ENCODE data around the gene TMED4. TPM values are rescaled to one million over a fixed set of nuclear protein-coding genes. Genes with fewer than 3 reads are reported as not detected.

Gene TMED4
- total and polyA plus RNA-seq, 2 of the 13 experiments (the other 11 are each of a cell fraction or from before 2014, with no cell fraction given), result 81.4 to 109 TPM

DNA sequence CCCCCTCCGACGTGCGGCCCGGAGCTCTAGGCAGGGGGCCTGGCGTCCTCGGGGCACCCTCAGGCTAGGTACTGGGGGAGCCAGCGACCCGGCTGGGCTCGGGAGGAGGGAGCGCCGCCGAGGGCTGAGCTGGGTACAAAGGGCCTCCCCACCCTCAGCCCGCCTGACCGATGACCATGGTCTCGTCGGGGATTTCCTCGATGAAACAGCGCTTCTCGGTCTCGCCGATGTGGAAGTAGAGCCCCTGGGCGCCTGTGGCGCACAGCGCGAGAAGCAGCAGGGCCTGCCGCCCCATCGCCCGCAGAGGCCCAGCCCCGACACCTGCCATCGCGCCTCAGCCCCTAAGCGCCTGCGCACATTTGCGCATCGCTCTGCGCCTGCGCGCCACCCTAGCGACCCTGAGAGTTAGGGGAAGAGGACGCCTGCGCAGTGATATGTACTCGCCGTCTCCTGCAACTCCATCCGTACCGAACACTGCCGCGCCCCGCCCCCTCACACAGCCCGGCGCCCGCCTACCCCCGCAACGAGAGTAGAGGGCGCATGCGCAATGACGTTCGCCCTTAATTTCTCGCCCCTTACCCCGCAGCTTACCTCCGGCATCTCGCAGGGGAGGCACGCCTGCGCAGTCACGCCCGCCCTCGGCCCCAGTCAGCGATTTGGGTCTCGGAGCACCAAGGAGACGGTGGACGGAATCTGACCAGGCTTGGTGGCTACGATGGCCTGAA, at the start of gene TMED4 (continued):
- TF ChIP-seq EP300 (IDR thresholded peaks at IDR 0.05; ENCODE audit: low read depth in 2 of 2, low read length in 2 of 2) (no peak), EP300 (CRISPR knock-in tag; IDR thresholded peaks at IDR 0.05; ENCODE audit: borderline replicate concordance) (no peak), EHMT2 (IDR thresholded peaks at IDR 0.05; ENCODE audit: borderline replicate concordance, low read depth, low read length) (no peak), MYNN (CRISPR knock-in tag; IDR thresholded peaks at IDR 0.05; ENCODE audit: low read depth) (0 out of 2 replicates have a peak, but pooled peaks have one; percentile 23), MAFF (IDR thresholded peaks at IDR 0.05; ENCODE audit: low read depth, low read length) (peak; percentile 58), ZNF747 (CRISPR knock-in tag; IDR thresholded peaks at IDR 0.05; ENCODE audit: borderline replicate concordance) (peak; percentile 68; the same call in 1 of the 2 replicates), CBX2 (IDR thresholded peaks at IDR 0.05; ENCODE audit: low read depth, low read length) (no peak), CBX2 (CRISPR knock-in tag; IDR thresholded peaks at IDR 0.05; ENCODE audit: low read depth) (no peak), PITX1 (CRISPR knock-in tag; IDR thresholded peaks at IDR 0.05) (0 out of 2 replicates have a peak, but pooled peaks have one; percentile 20), HDAC1 (CRISPR knock-in tag; IDR thresholded peaks at IDR 0.05) (no peak; the same call in 1 of the 2 replicates), SMARCC2 (IDR thresholded peaks at IDR 0.05) (no peak), BCL6 (CRISPR knock-in tag; IDR thresholded peaks at IDR 0.05) (no peak), NR2F2 (IDR thresholded peaks at IDR 0.05; ENCODE audit: borderline replicate concordance, low read depth) (no peak), ZNF792 (CRISPR knock-in tag; IDR thresholded peaks at IDR 0.05) (0 out of 2 replicates have a peak, but pooled peaks have one; percentile 21)
- TF ChIP-seq, protein P1, sequence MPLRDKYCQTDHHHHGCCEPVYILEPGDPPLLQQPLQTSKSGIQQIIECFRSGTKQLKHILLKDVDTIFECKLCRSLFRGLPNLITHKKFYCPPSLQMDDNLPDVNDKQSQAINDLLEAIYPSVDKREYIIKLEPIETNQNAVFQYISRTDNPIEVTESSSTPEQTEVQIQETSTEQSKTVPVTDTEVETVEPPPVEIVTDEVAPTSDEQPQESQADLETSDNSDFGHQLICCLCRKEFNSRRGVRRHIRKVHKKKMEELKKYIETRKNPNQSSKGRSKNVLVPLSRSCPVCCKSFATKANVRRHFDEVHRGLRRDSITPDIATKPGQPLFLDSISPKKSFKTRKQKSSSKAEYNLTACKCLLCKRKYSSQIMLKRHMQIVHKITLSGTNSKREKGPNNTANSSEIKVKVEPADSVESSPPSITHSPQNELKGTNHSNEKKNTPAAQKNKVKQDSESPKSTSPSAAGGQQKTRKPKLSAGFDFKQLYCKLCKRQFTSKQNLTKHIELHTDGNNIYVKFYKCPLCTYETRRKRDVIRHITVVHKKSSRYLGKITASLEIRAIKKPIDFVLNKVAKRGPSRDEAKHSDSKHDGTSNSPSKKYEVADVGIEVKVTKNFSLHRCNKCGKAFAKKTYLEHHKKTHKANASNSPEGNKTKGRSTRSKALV (CRISPR knock-in tag; IDR thresholded peaks at IDR 0.05), result peak; percentile 51; the same call in 1 of the 2 replicates
- TF ChIP-seq, protein P2, sequence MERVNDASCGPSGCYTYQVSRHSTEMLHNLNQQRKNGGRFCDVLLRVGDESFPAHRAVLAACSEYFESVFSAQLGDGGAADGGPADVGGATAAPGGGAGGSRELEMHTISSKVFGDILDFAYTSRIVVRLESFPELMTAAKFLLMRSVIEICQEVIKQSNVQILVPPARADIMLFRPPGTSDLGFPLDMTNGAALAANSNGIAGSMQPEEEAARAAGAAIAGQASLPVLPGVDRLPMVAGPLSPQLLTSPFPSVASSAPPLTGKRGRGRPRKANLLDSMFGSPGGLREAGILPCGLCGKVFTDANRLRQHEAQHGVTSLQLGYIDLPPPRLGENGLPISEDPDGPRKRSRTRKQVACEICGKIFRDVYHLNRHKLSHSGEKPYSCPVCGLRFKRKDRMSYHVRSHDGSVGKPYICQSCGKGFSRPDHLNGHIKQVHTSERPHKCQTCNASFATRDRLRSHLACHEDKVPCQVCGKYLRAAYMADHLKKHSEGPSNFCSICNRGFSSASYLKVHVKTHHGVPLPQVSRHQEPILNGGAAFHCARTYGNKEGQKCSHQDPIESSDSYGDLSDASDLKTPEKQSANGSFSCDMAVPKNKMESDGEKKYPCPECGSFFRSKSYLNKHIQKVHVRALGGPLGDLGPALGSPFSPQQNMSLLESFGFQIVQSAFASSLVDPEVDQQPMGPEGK (CRISPR knock-in tag; IDR thresholded peaks at IDR 0.05), result peak; percentile 68; the same call in 1 of the 2 replicates
- TF ChIP-seq, protein P3, sequence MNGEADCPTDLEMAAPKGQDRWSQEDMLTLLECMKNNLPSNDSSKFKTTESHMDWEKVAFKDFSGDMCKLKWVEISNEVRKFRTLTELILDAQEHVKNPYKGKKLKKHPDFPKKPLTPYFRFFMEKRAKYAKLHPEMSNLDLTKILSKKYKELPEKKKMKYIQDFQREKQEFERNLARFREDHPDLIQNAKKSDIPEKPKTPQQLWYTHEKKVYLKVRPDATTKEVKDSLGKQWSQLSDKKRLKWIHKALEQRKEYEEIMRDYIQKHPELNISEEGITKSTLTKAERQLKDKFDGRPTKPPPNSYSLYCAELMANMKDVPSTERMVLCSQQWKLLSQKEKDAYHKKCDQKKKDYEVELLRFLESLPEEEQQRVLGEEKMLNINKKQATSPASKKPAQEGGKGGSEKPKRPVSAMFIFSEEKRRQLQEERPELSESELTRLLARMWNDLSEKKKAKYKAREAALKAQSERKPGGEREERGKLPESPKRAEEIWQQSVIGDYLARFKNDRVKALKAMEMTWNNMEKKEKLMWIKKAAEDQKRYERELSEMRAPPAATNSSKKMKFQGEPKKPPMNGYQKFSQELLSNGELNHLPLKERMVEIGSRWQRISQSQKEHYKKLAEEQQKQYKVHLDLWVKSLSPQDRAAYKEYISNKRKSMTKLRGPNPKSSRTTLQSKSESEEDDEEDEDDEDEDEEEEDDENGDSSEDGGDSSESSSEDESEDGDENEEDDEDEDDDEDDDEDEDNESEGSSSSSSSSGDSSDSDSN (CRISPR knock-in tag; IDR thresholded peaks at IDR 0.05), result peak; percentile 78; the same call in 1 of the 2 replicates
- TF ChIP-seq, protein P4, sequence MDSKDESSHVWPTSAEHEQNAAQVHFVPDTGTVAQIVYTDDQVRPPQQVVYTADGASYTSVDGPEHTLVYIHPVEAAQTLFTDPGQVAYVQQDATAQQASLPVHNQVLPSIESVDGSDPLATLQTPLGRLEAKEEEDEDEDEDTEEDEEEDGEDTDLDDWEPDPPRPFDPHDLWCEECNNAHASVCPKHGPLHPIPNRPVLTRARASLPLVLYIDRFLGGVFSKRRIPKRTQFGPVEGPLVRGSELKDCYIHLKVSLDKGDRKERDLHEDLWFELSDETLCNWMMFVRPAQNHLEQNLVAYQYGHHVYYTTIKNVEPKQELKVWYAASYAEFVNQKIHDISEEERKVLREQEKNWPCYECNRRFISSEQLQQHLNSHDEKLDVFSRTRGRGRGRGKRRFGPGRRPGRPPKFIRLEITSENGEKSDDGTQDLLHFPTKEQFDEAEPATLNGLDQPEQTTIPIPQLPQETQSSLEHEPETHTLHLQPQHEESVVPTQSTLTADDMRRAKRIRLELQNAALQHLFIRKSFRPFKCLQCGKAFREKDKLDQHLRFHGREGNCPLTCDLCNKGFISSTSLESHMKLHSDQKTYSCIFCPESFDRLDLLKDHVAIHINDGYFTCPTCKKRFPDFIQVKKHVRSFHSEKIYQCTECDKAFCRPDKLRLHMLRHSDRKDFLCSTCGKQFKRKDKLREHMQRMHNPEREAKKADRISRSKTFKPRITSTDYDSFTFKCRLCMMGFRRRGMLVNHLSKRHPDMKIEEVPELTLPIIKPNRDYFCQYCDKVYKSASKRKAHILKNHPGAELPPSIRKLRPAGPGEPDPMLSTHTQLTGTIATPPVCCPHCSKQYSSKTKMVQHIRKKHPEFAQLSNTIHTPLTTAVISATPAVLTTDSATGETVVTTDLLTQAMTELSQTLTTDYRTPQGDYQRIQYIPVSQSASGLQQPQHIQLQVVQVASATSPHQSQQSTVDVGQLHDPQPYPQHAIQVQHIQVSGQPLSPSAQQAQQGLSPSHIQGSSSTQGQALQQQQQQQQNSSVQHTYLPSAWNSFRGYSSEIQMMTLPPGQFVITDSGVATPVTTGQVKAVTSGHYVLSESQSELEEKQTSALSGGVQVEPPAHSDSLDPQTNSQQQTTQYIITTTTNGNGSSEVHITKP (CRISPR knock-in tag; IDR thresholded peaks at IDR 0.05; ENCODE audit: low read depth), result no peak
